Measurements from ENCODE around the gene DNAH8.

The DNAH8 gene

GRCh38 chr6:38803129-38803528, 88.0 kb downstream of the DNAH8 start:
- Histone ChIP-seq H3K36me3 (ENCODE audit: control insufficient read depth, low read length) (no peaks in the 10 kb centered on the region), H3K79me2 (ENCODE audit: control insufficient read depth, low read length) (no peaks in the 10 kb centered on the region), H3K4me3 (ENCODE audit: low read length) (no peak overlapping the region), H3K4me2 (ENCODE audit: low read length) (no peak overlapping the region), H3K27ac (ENCODE audit: low read depth, low read length) (no peak overlapping the region), H3K9me2 (replicated peaks; ENCODE audit: control insufficient read depth, low read length) (no peaks in the 10 kb centered on the region), H3K9me3 (ENCODE audit: control insufficient read depth, insufficient read depth, low read length) (no peaks in the 10 kb centered on the region), H3K4me1 (ENCODE audit: control insufficient read depth, low read length) (peaks cover 3% of the 10 kb centered on the region; the same call in 1 of the 2 replicates), H4K20me1 (ENCODE audit: control insufficient read depth, insufficient read depth, low read depth, low read length) (no peaks in the 10 kb centered on the region), H3F3A (ENCODE audit: control insufficient read depth, insufficient read depth) (no peaks in the 10 kb centered on the region), H3K27me3 (ENCODE audit: control insufficient read depth, low read length) (peaks cover 13% of the 10 kb centered on the region)
- TF ChIP-seq EZH2phosphoT487 (IDR thresholded peaks at IDR 0.05; ENCODE audit: borderline replicate concordance, low read length) (no peak), CTCF (IDR thresholded peaks at IDR 0.05; ENCODE audit: low read depth, low read length, poor library complexity, severe bottlenecking) (no peak)

- no peaks in the 10 kb centered on the region for H4K20me1 ChIP-seq (ENCODE audit: control insufficient read depth, insufficient read depth, low read depth, low read length)
- no peaks in the 10 kb centered on the region for H3K36me3 ChIP-seq (ENCODE audit: control insufficient read depth, low read length)
- H3K4me1 ChIP-seq (ENCODE audit: control insufficient read depth, low read length), result peaks cover 3% of the 10 kb centered on the region; the same call in 1 of the 2 replicates
- TF ChIP-seq EZH2phosphoT487 (IDR thresholded peaks at IDR 0.05; ENCODE audit: borderline replicate concordance, low read length) (no peak), CTCF (IDR thresholded peaks at IDR 0.05; ENCODE audit: low read depth, low read length, poor library complexity, severe bottlenecking) (no peak)
- no peaks in the 10 kb centered on the region for H3K9me2 ChIP-seq (replicated peaks; ENCODE audit: control insufficient read depth, low read length)
- H3F3A ChIP-seq (ENCODE audit: control insufficient read depth, insufficient read depth), result no peaks in the 10 kb centered on the region
- no peak overlapping the region for H3K4me3 ChIP-seq (ENCODE audit: low read length)
- H3K27me3 ChIP-seq (ENCODE audit: control insufficient read depth, low read length), result peaks cover 15% of the 10 kb centered on the region
- H3K4me2 ChIP-seq (ENCODE audit: low read length), result no peak overlapping the region
- H3K27ac ChIP-seq (ENCODE audit: low read depth, low read length), result no peak overlapping the region
- no peaks in the 10 kb centered on the region for H3K9me3 ChIP-seq (ENCODE audit: control insufficient read depth, insufficient read depth, low read length)
- H3K79me2 ChIP-seq (ENCODE audit: control insufficient read depth, low read length), result no peaks in the 10 kb centered on the region
Observed at GRCh38 chr6:38804358-38804757, 89.2 kb downstream of the DNAH8 start.

- H3K4me2 ChIP-seq (ENCODE audit: low read length), result no peak overlapping the region
- no peak overlapping the region for H3K4me3 ChIP-seq (ENCODE audit: low read length)
- H3K27me3 ChIP-seq (ENCODE audit: control insufficient read depth, low read length), result peaks cover 15% of the 10 kb centered on the region
- H4K20me1 ChIP-seq (ENCODE audit: control insufficient read depth, insufficient read depth, low read depth, low read length), result no peaks in the 10 kb centered on the region
- no peaks in the 10 kb centered on the region for H3K9me3 ChIP-seq (ENCODE audit: control insufficient read depth, insufficient read depth, low read length)
- no peaks in the 10 kb centered on the region for H3K36me3 ChIP-seq (ENCODE audit: control insufficient read depth, low read length)
- no peak overlapping the region for H3K27ac ChIP-seq (ENCODE audit: low read depth, low read length)
- no peaks in the 10 kb centered on the region for H3K79me2 ChIP-seq (ENCODE audit: control insufficient read depth, low read length)
- no peaks in the 10 kb centered on the region for H3K9me2 ChIP-seq (replicated peaks; ENCODE audit: control insufficient read depth, low read length)
- no peak for TF ChIP-seq CTCF (IDR thresholded peaks at IDR 0.05; ENCODE audit: low read depth, low read length, poor library complexity, severe bottlenecking)
- no peak for TF ChIP-seq EZH2phosphoT487 (IDR thresholded peaks at IDR 0.05; ENCODE audit: borderline replicate concordance, low read length)
- peaks cover 3% of the 10 kb centered on the region; the same call in 1 of the 2 replicates for H3K4me1 ChIP-seq (ENCODE audit: control insufficient read depth, low read length)
- H3F3A ChIP-seq (ENCODE audit: control insufficient read depth, insufficient read depth), result no peaks in the 10 kb centered on the region
Observed at GRCh38 chr6:38805127-38805655, 90.1 kb downstream of the DNAH8 start.
